ENCODE data around the gene RNF212. TPM values are rescaled to one million over a fixed set of nuclear protein-coding genes. Genes with fewer than 3 reads are reported as not detected.

Gene RNF212
- total and polyA plus RNA-seq, 3 experiments from 2014 or later: 1.2 to 2.0 (median 1.2) TPM

GRCh38 chr4:1042352-1043055 lies 70.9 kb downstream of the RNF212 start:
- ChIA-PET POLR2A (no interaction called here), CTCF (no interaction called here)
- Mint-ChIP-seq H3K4me1 (peaks cover 0 to 3% (median 2%) of the 10 kb centered on the region in 3 donors), H3K4me3 (no peak overlapping the region), H3K27me3 (peaks cover 11 to 22% of the 10 kb centered on the region in 2 donors), H3K27ac (no peak overlapping the region), H3K36me3 (no peaks in the 10 kb centered on the region), H3K9me3 (no peaks in the 10 kb centered on the region)
- H3K9me3 ChIP-seq (ENCODE audit: low read length): no peaks in the 10 kb centered on the region
- DNase-seq: peak in 1 of 5 donors; percentile 31
- peaks cover 9% of the 10 kb centered on the region for H3K27me3 ChIP-seq (ENCODE audit: insufficient read depth, low read length, poor library complexity, severe bottlenecking)
- H3K36me3 ChIP-seq (ENCODE audit: insufficient read depth, low read length): no peaks in the 10 kb centered on the region
- no peak overlapping the region for H3K4me3 ChIP-seq (ENCODE audit: low read length)
- no peaks in the 10 kb centered on the region for H3K4me1 ChIP-seq (ENCODE audit: insufficient read depth, low read length)
- no peak overlapping the region for H3K27ac ChIP-seq (ENCODE audit: low read depth, low read length)

GRCh38 chr4:1041936-1042330 lies 71.4 kb downstream of the RNF212 start:
- Histone ChIP-seq H3K9me3 (ENCODE audit: low read length) (no peaks in the 10 kb centered on the region), H3K27me3 (ENCODE audit: insufficient read depth, low read length, poor library complexity, severe bottlenecking) (peaks cover 8% of the 10 kb centered on the region), H3K4me3 (ENCODE audit: low read length) (no peak overlapping the region), H3K27ac (ENCODE audit: low read depth, low read length) (peak overlapping the region; percentile 51), H3K36me3 (ENCODE audit: insufficient read depth, low read length) (no peaks in the 10 kb centered on the region), H3K4me1 (ENCODE audit: insufficient read depth, low read length) (no peaks in the 10 kb centered on the region)
- ChIA-PET CTCF (no interaction called here), POLR2A (no interaction called here)
- no peak for DNase-seq
- Mint-ChIP-seq H3K9me3 (no peaks in the 10 kb centered on the region), H3K36me3 (no peaks in the 10 kb centered on the region), H3K4me1 (peaks cover 0 to 3% (median 2%) of the 10 kb centered on the region in 3 donors), H3K4me3 (no peak overlapping the region), H3K27ac (no peak overlapping the region), H3K27me3 (peaks cover 7 to 20% of the 10 kb centered on the region in 2 donors)

- H3K27ac Mint-ChIP-seq: no peak overlapping the region
Measured at GRCh38 chr4:1041147-1041935, 72.0 kb downstream of the RNF212 start.

GRCh38 chr4:1040344-1041146 lies 72.8 kb downstream of the RNF212 start:
- Histone ChIP-seq H3K9me3 (ENCODE audit: low read length) (no peaks in the 10 kb centered on the region), H3K27ac (ENCODE audit: low read depth, low read length) (peak overlapping the region; percentile 43), H3K27me3 (ENCODE audit: insufficient read depth, low read length, poor library complexity, severe bottlenecking) (peaks cover 5% of the 10 kb centered on the region), H3K4me3 (ENCODE audit: low read length) (no peak overlapping the region), H3K36me3 (ENCODE audit: insufficient read depth, low read length) (no peaks in the 10 kb centered on the region), H3K4me1 (ENCODE audit: insufficient read depth, low read length) (no peaks in the 10 kb centered on the region)
- ChIA-PET POLR2A (no interaction called here), CTCF (no interaction called here)
- Mint-ChIP-seq H3K9me3 (no peaks in the 10 kb centered on the region), H3K36me3 (no peaks in the 10 kb centered on the region), H3K27me3 (peaks cover 5 to 15% of the 10 kb centered on the region in 2 donors), H3K4me1 (peaks cover 0 to 2% (median 0%) of the 10 kb centered on the region in 3 donors), H3K27ac (no peak overlapping the region), H3K4me3 (no peak overlapping the region)
- no peak for DNase-seq

More at GRCh38 chr4:1041147-1041935, 72.0 kb downstream of the RNF212 start:
- H3K4me3 ChIP-seq (ENCODE audit: low read length): no peak overlapping the region
- CTCF ChIA-PET: no interaction called here
- H3K27me3 Mint-ChIP-seq: peaks cover 5 to 16% of the 10 kb centered on the region in 2 donors
- H3K9me3 Mint-ChIP-seq: no peaks in the 10 kb centered on the region
- no peaks in the 10 kb centered on the region for H3K36me3 Mint-ChIP-seq
- H3K27ac ChIP-seq (ENCODE audit: low read depth, low read length): peak overlapping the region; percentile 51
- no peaks in the 10 kb centered on the region for H3K4me1 ChIP-seq (ENCODE audit: insufficient read depth, low read length)
- no peaks in the 10 kb centered on the region for H3K9me3 ChIP-seq (ENCODE audit: low read length)
- peaks cover 0 to 2% (median 0%) of the 10 kb centered on the region in 3 donors for H3K4me1 Mint-ChIP-seq
- DNase-seq: no peak
- no peaks in the 10 kb centered on the region for H3K36me3 ChIP-seq (ENCODE audit: insufficient read depth, low read length)
- no peak overlapping the region for H3K4me3 Mint-ChIP-seq
- H3K27me3 ChIP-seq (ENCODE audit: insufficient read depth, low read length, poor library complexity, severe bottlenecking): peaks cover 5% of the 10 kb centered on the region
- POLR2A ChIA-PET: no interaction called here

- no peaks in the 10 kb centered on the region for H3K36me3 Mint-ChIP-seq
- POLR2A ChIA-PET: no interaction called here
- H3K4me3 ChIP-seq (ENCODE audit: low read length): no peak overlapping the region
- H3K36me3 ChIP-seq (ENCODE audit: insufficient read depth, low read length): no peaks in the 10 kb centered on the region
- no peaks in the 10 kb centered on the region for H3K27me3 ChIP-seq (ENCODE audit: insufficient read depth, low read length, poor library complexity, severe bottlenecking)
- no peaks in the 10 kb centered on the region for H3K4me1 ChIP-seq (ENCODE audit: insufficient read depth, low read length)
- H3K4me3 Mint-ChIP-seq: no peak overlapping the region
- H3K9me3 ChIP-seq (ENCODE audit: low read length): no peaks in the 10 kb centered on the region
- DNase-seq: no peak
- H3K27ac ChIP-seq (ENCODE audit: low read depth, low read length): peak overlapping the region; percentile 43
- peaks cover 4 to 7% of the 10 kb centered on the region in 2 donors for H3K27me3 Mint-ChIP-seq
- CTCF ChIA-PET: interaction anchor here (1.0 kb wide), 1 partner anchor 53 kb away, joined by 3 read pairs; the partner anchor contains the start of gene IDUA
- no peak overlapping the region for H3K27ac Mint-ChIP-seq
- no peaks in the 10 kb centered on the region for H3K9me3 Mint-ChIP-seq
- peaks cover 0 to 2% (median 0%) of the 10 kb centered on the region in 3 donors for H3K4me1 Mint-ChIP-seq
Measured at GRCh38 chr4:1039493-1040343, 73.6 kb downstream of the RNF212 start.

GRCh38 chr4:1038948-1039492 lies 74.3 kb downstream of the RNF212 start:
- H3K4me3 Mint-ChIP-seq: no peak overlapping the region
- CTCF ChIA-PET: interaction anchor here (1.0 kb wide), 1 partner anchor 52 kb away, joined by 3 read pairs; the partner anchor contains the start of gene IDUA
- H3K27ac ChIP-seq (ENCODE audit: low read depth, low read length): no peak overlapping the region
- no peaks in the 10 kb centered on the region for H3K4me1 ChIP-seq (ENCODE audit: insufficient read depth, low read length)
- H3K9me3 ChIP-seq (ENCODE audit: low read length): no peaks in the 10 kb centered on the region
- peaks cover 3 to 4% of the 10 kb centered on the region in 2 donors for H3K27me3 Mint-ChIP-seq
- no peak for DNase-seq
- H3K4me1 Mint-ChIP-seq: peaks cover 0 to 2% (median 0%) of the 10 kb centered on the region in 3 donors
- no peaks in the 10 kb centered on the region for H3K9me3 Mint-ChIP-seq
- no peaks in the 10 kb centered on the region for H3K36me3 ChIP-seq (ENCODE audit: insufficient read depth, low read length)
- no peak overlapping the region for H3K27ac Mint-ChIP-seq
- H3K27me3 ChIP-seq (ENCODE audit: insufficient read depth, low read length, poor library complexity, severe bottlenecking): no peaks in the 10 kb centered on the region
- POLR2A ChIA-PET: no interaction called here
- no peaks in the 10 kb centered on the region for H3K36me3 Mint-ChIP-seq
- no peak overlapping the region for H3K4me3 ChIP-seq (ENCODE audit: low read length)

- no peaks in the 10 kb centered on the region for H3K27me3 ChIP-seq (ENCODE audit: insufficient read depth, low read length, poor library complexity, severe bottlenecking)
- H3K4me1 Mint-ChIP-seq: no peaks in the 10 kb centered on the region
- H3K27ac Mint-ChIP-seq: no peak overlapping the region
- no peak overlapping the region for H3K4me3 Mint-ChIP-seq
- ChIA-PET CTCF (no interaction called here), POLR2A (no interaction called here)
- no peak overlapping the region for H3K4me3 ChIP-seq (ENCODE audit: low read length)
- no peak for DNase-seq
- peaks cover 0 to 1% of the 10 kb centered on the region in 2 donors for H3K27me3 Mint-ChIP-seq
- no peaks in the 10 kb centered on the region for H3K36me3 ChIP-seq (ENCODE audit: insufficient read depth, low read length)
- no peaks in the 10 kb centered on the region for H3K9me3 Mint-ChIP-seq
- H3K27ac ChIP-seq (ENCODE audit: low read depth, low read length): no peak overlapping the region
- H3K4me1 ChIP-seq (ENCODE audit: insufficient read depth, low read length): no peaks in the 10 kb centered on the region
- H3K36me3 Mint-ChIP-seq: no peaks in the 10 kb centered on the region
- H3K9me3 ChIP-seq (ENCODE audit: low read length): no peaks in the 10 kb centered on the region
Measured at GRCh38 chr4:1036976-1037810, 76.2 kb downstream of the RNF212 start.

Data from CD8-positive, alpha-beta memory T cell (primary cell).